ENCODE results near the gene TMEM151B.

Gene TMEM151B

GRCh38 chr6:44235891-44236516, 34.2 kb upstream of the TMEM151B start:
- TF ChIP-seq CTCF (IDR thresholded peaks at IDR 0.05; ENCODE audit: poor library complexity, severe bottlenecking) = no peak
- H3K27me3 ChIP-seq (ENCODE audit: insufficient read depth, poor library complexity, severe bottlenecking) = no peaks in the 10 kb centered on the region
- DNase-seq (ENCODE audit: low spot score) = no peak
- peaks cover 23% of the 10 kb centered on the region for H3K36me3 ChIP-seq (ENCODE audit: low read depth)
- no peak overlapping the region for H3K4me3 ChIP-seq (ENCODE audit: severe bottlenecking)
- peak overlapping the region; percentile 64 for H3K27ac ChIP-seq (ENCODE audit: poor library complexity, severe bottlenecking)
- H3K9me3 ChIP-seq (ENCODE audit: severe bottlenecking) = no peaks in the 10 kb centered on the region
- ATAC-seq (ENCODE audit: low read depth) = no peak
- peaks cover 7% of the 10 kb centered on the region for H3K4me1 ChIP-seq (ENCODE audit: insufficient read depth, poor library complexity, severe bottlenecking)

DNA sequence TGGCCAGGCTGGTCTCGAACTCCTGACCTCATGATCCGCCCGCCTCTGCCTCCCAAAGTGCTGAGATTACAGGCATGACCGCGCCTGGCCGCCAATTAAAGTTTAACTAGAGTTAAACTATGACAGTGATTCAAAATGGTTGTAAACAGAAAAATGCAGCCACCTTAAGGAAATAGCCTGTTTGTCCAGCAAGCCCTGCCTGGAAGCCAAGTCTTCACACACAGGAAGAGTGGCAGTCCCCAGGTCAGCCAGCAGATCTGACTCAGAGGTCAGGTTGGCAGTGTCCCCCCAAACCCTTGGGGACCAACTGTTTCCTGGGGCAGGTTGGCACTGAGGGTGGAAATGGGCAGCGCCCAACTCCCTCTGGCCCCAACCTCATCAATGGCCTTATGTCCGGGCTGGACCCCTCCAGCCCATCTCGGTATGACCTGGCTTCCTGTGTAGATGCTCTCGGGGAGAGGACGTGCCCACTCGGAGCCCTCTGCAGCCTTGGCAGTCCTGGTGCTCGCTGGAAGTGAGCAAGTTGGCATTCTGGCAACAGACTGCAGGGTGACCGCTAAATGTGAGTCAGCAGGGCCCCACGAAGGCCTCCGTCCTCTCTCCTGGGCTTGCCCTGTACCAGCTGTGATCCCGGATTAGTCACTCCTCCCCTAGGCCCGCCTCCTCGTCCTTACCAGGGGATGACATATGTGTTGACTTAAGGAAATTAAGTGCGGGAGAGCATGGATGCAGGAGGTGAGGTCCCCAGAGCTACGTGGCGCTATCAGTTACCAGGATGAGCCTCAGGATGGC, 33.0 kb upstream of the TMEM151B start:
- H3K4me1 ChIP-seq (ENCODE audit: insufficient read depth, poor library complexity, severe bottlenecking) = peaks cover 7% of the 10 kb centered on the region
- ATAC-seq (ENCODE audit: low read depth) = peak; percentile 93
- no peaks in the 10 kb centered on the region for H3K27me3 ChIP-seq (ENCODE audit: insufficient read depth, poor library complexity, severe bottlenecking)
- no peaks in the 10 kb centered on the region for H3K9me3 ChIP-seq (ENCODE audit: severe bottlenecking)
- peaks cover 11% of the 10 kb centered on the region; the same call in 1 of the 2 replicates for H3K36me3 ChIP-seq (ENCODE audit: low read depth)
- TF ChIP-seq CTCF (IDR thresholded peaks at IDR 0.05; ENCODE audit: poor library complexity, severe bottlenecking) = no peak
- H3K27ac ChIP-seq (ENCODE audit: poor library complexity, severe bottlenecking) = peak overlapping the region; percentile 64
- peak overlapping the region; percentile 39 for H3K4me3 ChIP-seq (ENCODE audit: severe bottlenecking)
- peak; percentile 97 for DNase-seq (ENCODE audit: low spot score)

GRCh38 chr6:44237813-44238433, 32.3 kb upstream of the TMEM151B start:
- peaks cover 7% of the 10 kb centered on the region; the same call in 1 of the 2 replicates for H3K36me3 ChIP-seq (ENCODE audit: low read depth)
- peak; percentile 96 for TF ChIP-seq CTCF (IDR thresholded peaks at IDR 0.05; ENCODE audit: poor library complexity, severe bottlenecking)
- H3K27ac ChIP-seq (ENCODE audit: poor library complexity, severe bottlenecking) = peak overlapping the region; percentile 64
- peak overlapping the region; percentile 39 for H3K4me3 ChIP-seq (ENCODE audit: severe bottlenecking)
- H3K27me3 ChIP-seq (ENCODE audit: insufficient read depth, poor library complexity, severe bottlenecking) = no peaks in the 10 kb centered on the region
- ATAC-seq (ENCODE audit: low read depth) (peak; percentile 62), DNase-seq (ENCODE audit: low spot score) (peak; percentile 73)
- H3K4me1 ChIP-seq (ENCODE audit: insufficient read depth, poor library complexity, severe bottlenecking) = peaks cover 7% of the 10 kb centered on the region
- no peaks in the 10 kb centered on the region for H3K9me3 ChIP-seq (ENCODE audit: severe bottlenecking)

GRCh38 chr6:44238687-44239350, 31.4 kb upstream of the TMEM151B start:
- H3K4me1 ChIP-seq (ENCODE audit: insufficient read depth, poor library complexity, severe bottlenecking) = peaks cover 7% of the 10 kb centered on the region
- H3K27ac ChIP-seq (ENCODE audit: poor library complexity, severe bottlenecking) = peak overlapping the region; percentile 64
- H3K36me3 ChIP-seq (ENCODE audit: low read depth) = peaks cover 7% of the 10 kb centered on the region; the same call in 1 of the 2 replicates
- DNase-seq (ENCODE audit: low spot score) = no peak
- H3K27me3 ChIP-seq (ENCODE audit: insufficient read depth, poor library complexity, severe bottlenecking) = no peaks in the 10 kb centered on the region
- TF ChIP-seq CTCF (IDR thresholded peaks at IDR 0.05; ENCODE audit: poor library complexity, severe bottlenecking) = no peak
- ATAC-seq (ENCODE audit: low read depth) = no peak
- no peak overlapping the region for H3K4me3 ChIP-seq (ENCODE audit: severe bottlenecking)
- H3K9me3 ChIP-seq (ENCODE audit: severe bottlenecking) = no peaks in the 10 kb centered on the region
